Heart left ventricle (tissue), 16 donors: ENCODE results near the gene FOXN3. TPM values are rescaled to one million over a fixed set of nuclear protein-coding genes. Genes with fewer than 3 reads are reported as not detected.

Experiments used
- ATAC-seq, 4 donors: fragments of 200-7000 bp; cut with Tn5 transposase; one replicate each; pipeline ENCODE4 v1.9.1; 2020 to 2022; ENCODE audit warnings: moderate library complexity in 4 of 4, mild to moderate bottlenecking in 3 of 4, moderate number of reproducible peaks in 1 of 4
- DNase-seq, 5 donors: peaks; one replicate each; pipeline ENCODE4 v3.0.0-alpha.2; 2020
- H3K27ac ChIP-seq, 12 donors: fragments of 200-600 bp; sonication (generic) in 4 of 12; one replicate each; pipeline versions ENCODE4 v1.5.0 to v1.8.0; 2016 to 2022; ENCODE audit warnings: mild to moderate bottlenecking in 2 of 12
- H3K27me3 ChIP-seq, 9 donors: fragments of 200-600 bp; sonication (generic) in 2 of 9; one replicate each; pipeline versions ENCODE4 v1.5.1 to v1.8.0; 2016 to 2022; ENCODE audit warnings: mild to moderate bottlenecking in 3 of 9
- H3K36me3 ChIP-seq, 9 donors: fragments of 200-600 bp; sonication (generic) in 2 of 9; one replicate each; pipeline versions ENCODE4 v1.5.0 to v1.8.0; 2018 to 2022; ENCODE audit warnings: mild to moderate bottlenecking in 2 of 9
- H3K4me1 ChIP-seq, 12 donors: fragments of 200-600 bp; sonication (generic) in 4 of 12; one replicate each; pipeline versions ENCODE4 v1.5.0 to v1.8.0; 2016 to 2022; ENCODE audit warnings: mild to moderate bottlenecking in 3 of 12
- H3K4me3 ChIP-seq, 12 donors: fragments of 200-600 bp; sonication (generic) in 4 of 12; one replicate each; pipeline versions ENCODE4 v1.5.0 to v1.8.0; 2017 to 2022; ENCODE audit warnings: mild to moderate bottlenecking in 9 of 12, moderate library complexity in 4 of 12
- H3K9me3 ChIP-seq, 12 donors: fragments of 200-600 bp; sonication (generic) in 4 of 12; one replicate each; pipeline versions ENCODE4 v1.5.0 to v1.8.0; 2016 to 2022; ENCODE audit warnings: mild to moderate bottlenecking in 1 of 12
- CTCF ChIP-seq, 12 donors: fragments of 200-600 bp; sonication (generic) in 4 of 12; IDR thresholded peaks; one replicate each; pipeline versions ENCODE4 v1.5.0 to v1.8.0; 2018 to 2022; ENCODE audit warnings: antibody characterized with exemption in 12 of 12, mild to moderate bottlenecking in 5 of 12
- POLR2A ChIP-seq, 2 donors: fragments of 450-650 bp; IDR thresholded peaks; one replicate each; pipeline ENCODE4 v1.6.1; 2017; ENCODE audit warnings: antibody characterized with exemption in 2 of 2, mild to moderate bottlenecking in 2 of 2, moderate library complexity in 2 of 2
- WGBS, 4 donors: extraction: QIAGEN DNeasy Blood & Tissue Kit in 2 of 4; methylation state at CpG; one replicate each; pipeline versions ENCODE4 v1.1.5 to v1.1.7; 2013 to 2018; 5-methylcytosine and 5-hydroxymethylcytosine counted together
- intact Hi-C, 10 donors: fragments of 100-400 bp; cut with DNase I; formaldehyde crosslinking; loops; one replicate each; pipeline versions ENCODE4 v1.11.1 to v1.14.2; 2022
- polyA plus RNA-seq, 2 donors: library from polyadenylated mRNA; stranded (reverse); fragments of 200-250 nt; gene quantifications; one replicate each; pipeline ENCODE4 v1.2.3, GENCODE V29; 2013
- total RNA-seq, 9 donors: library from RNA; depleted of rRNA in 2 of 9; stranded (reverse); fragments of >200 nt in 2 of 9; fragmentation: NEBNext Ultra II Directional in 3 of 9; extraction: Animal tissue kit (Norgen Biotek cat#: 25700) in 3 of 9; gene quantifications; one replicate each; pipeline versions ENCODE4 v1.1.0 to v1.2.4, GENCODE V29; 2016 to 2023
- donor health status: ischemic (EF 13 %, LVEDD 7.1; RV severe dilation, severe dysfunction).
- donor health status: healthy with polysubstance abuse.
- donor health status: DM: no; HTN: yes; CAD: no.
- donor health status: DM: no; HTN: no; CAD: no.
- donor health status: ischemic (EF 25% LVEDD 6.9; RV normal size, moderate dysfunction).
- donor health status: ischemic (EF 25% LVEDD 5.7; RV mildly dilated, moderate dysfunction).
- donor health status: healthy.
- donor health status: DM: yes; HTN: yes; CAD: no.
- donor health status: ischemic (EF 35%, LVEDD 5.7; RV mildly dilated, moderate dysfunction).
- donor health status: nonischemic (EF 11% LVEDD 7.7; RV severe dilation, severe dysfunction).
- donor health status: DM: yes; HTN: yes; CAD: no.
- donor health status: PGD.
- donor health status: ischemic (EF 29% LVEDD 5.4; RV normal size, mild dysfunction).
- donor health status: nonischemic (EF 23%, LVEDD 6.1; RV moderate dilation, normal function).

Gene FOXN3
- total and polyA plus RNA-seq, 11 donors, result 24.4 to 161 (median 111) TPM

- peak in 2 of 4 donors; percentile 18 to 22 for ATAC-seq
- 82 to 85% (median 83%) methylated on average over 7 of the region's 7 CpGs for whole genome bisulfite sequencing, 4 donors
Observed at GRCh38 chr14:89207925-89208328, 209.1 kb downstream of the FOXN3 start.

GRCh38 chr14:89206389-89207031 lies 210.5 kb downstream of the FOXN3 start:
- 93 to 98% (median 96%) methylated on average over 17 of the region's 17 CpGs for WGBS, 4 donors
- Histone ChIP-seq H3K4me3 (no peak overlapping the region), H3K36me3 (peaks cover 0 to 5% (median 0%) of the 10 kb centered on the region in 9 donors), H3K4me1 (peaks cover 0 to 33% (median 8%) of the 10 kb centered on the region in 12 donors), H3K27ac (no peak overlapping the region), H3K27me3 (no peaks in the 10 kb centered on the region), H3K9me3 (peaks cover 0 to 4% (median 0%) of the 10 kb centered on the region in 12 donors)
- TF ChIP-seq CTCF (IDR thresholded peaks at IDR 0.05) (no peak), POLR2A (IDR thresholded peaks at IDR 0.05) (no peak)
- intact Hi-C loops, result no loop called here
- ATAC-seq (no peak), DNase-seq (no peak)

More at GRCh38 chr14:89207925-89208328, 209.1 kb downstream of the FOXN3 start:
- Histone ChIP-seq H3K4me3 (no peak overlapping the region), H3K9me3 (peaks cover 0 to 4% (median 0%) of the 10 kb centered on the region in 12 donors), H3K4me1 (peaks cover 0 to 39% (median 6%) of the 10 kb centered on the region in 12 donors), H3K36me3 (peaks cover 0 to 5% (median 0%) of the 10 kb centered on the region in 9 donors), H3K27me3 (no peaks in the 10 kb centered on the region), H3K27ac (no peak overlapping the region)
- DNase-seq, result no peak
- TF ChIP-seq CTCF (IDR thresholded peaks at IDR 0.05) (no peak), POLR2A (IDR thresholded peaks at IDR 0.05) (no peak)
- intact Hi-C loops, result no loop called here

GRCh38 chr14:89205137-89205740 lies 211.8 kb downstream of the FOXN3 start:
- peaks cover 0 to 5% (median 0%) of the 10 kb centered on the region in 9 donors for H3K36me3 ChIP-seq
- no peaks in the 10 kb centered on the region for H3K27me3 ChIP-seq
- no peak overlapping the region for H3K4me3 ChIP-seq
- no peak for DNase-seq
- 92 to 96% (median 94%) methylated on average over 18 of the region's 18 CpGs for WGBS, 4 donors
- intact Hi-C loops, result no loop called here
- peaks cover 0 to 4% (median 0%) of the 10 kb centered on the region in 12 donors for H3K9me3 ChIP-seq
- H3K4me1 ChIP-seq, result peaks cover 0 to 29% (median 8%) of the 10 kb centered on the region in 12 donors
- no peak for ATAC-seq
- TF ChIP-seq CTCF (IDR thresholded peaks at IDR 0.05) (no peak), POLR2A (IDR thresholded peaks at IDR 0.05) (no peak)
- no peak overlapping the region for H3K27ac ChIP-seq

- intact Hi-C loops, result no loop called here
- WGBS, 4 donors, result 82 to 85% (median 84%) methylated on average over 10 of the region's 10 CpGs
- peaks cover 0 to 4% (median 0%) of the 10 kb centered on the region in 12 donors for H3K9me3 ChIP-seq
- H3K4me1 ChIP-seq, result peaks cover 0 to 29% (median 10%) of the 10 kb centered on the region in 12 donors
- DNase-seq (no peak), ATAC-seq (peak in 1 of 4 donors; percentile 38)
- peaks cover 0 to 5% (median 0%) of the 10 kb centered on the region in 9 donors for H3K36me3 ChIP-seq
- no peak overlapping the region for H3K4me3 ChIP-seq
- no peak overlapping the region for H3K27ac ChIP-seq
- no peak for TF ChIP-seq CTCF (IDR thresholded peaks at IDR 0.05)
- no peak for TF ChIP-seq POLR2A (IDR thresholded peaks at IDR 0.05)
- H3K27me3 ChIP-seq, result no peaks in the 10 kb centered on the region
Observed at GRCh38 chr14:89202413-89203190, 214.4 kb downstream of the FOXN3 start.
